Cardiac muscle cell (in vitro differentiated cells and primary cell): ENCODE results near the gene ZFAND6. TPM values are rescaled to one million over a fixed set of nuclear protein-coding genes. Genes with fewer than 3 reads are reported as not detected.

Source experiments
- DNase-seq, 2 donors: peaks; one replicate each; pipeline versions ENCODE4 v3.0.0 to v3.0.0-alpha.2; 2010 to 2017; ENCODE audit warnings: low read depth in 1 of 2, low spot score in 1 of 2
- H3K27ac ChIP-seq: fragments of 200-600 bp; sonication (generic); 2 replicates; pipeline ENCODE4 v1.5.1; 2016
- H3K27me3 ChIP-seq: fragments of 200-600 bp; sonication (generic); 2 replicates; pipeline ENCODE4 v1.6.0; 2016; ENCODE audit warnings: control low read depth
- H3K36me3 ChIP-seq: fragments of 200-600 bp; sonication (generic); 2 replicates; pipeline ENCODE4 v1.5.1; 2016; ENCODE audit warnings: control low read depth
- H3K4me1 ChIP-seq: fragments of 200-600 bp; sonication (generic); 2 replicates; pipeline ENCODE4 v1.8.1; 2017; ENCODE audit warnings: low read depth, mild to moderate bottlenecking, mixed run types
- H3K4me3 ChIP-seq: fragments of 200-600 bp; sonication (generic); 2 replicates; pipeline ENCODE4 v1.5.1; 2016; ENCODE audit warnings: mild to moderate bottlenecking
- H3K9me3 ChIP-seq: fragments of 200-600 bp; sonication (generic); 2 replicates; pipeline ENCODE4 v1.5.1; 2017; ENCODE audit warnings: low read depth, mild to moderate bottlenecking, control low read depth
- polyA plus RNA-seq: library from polyadenylated mRNA; unstranded; fragments of >200 nt; fragmentation: Nextera tagmentation; extraction: Ambion mirVana; gene quantifications from 2 replicates; pipeline ENCODE4 v1.2.1, GENCODE V29; 2016
- total RNA-seq: library from RNA; depleted of rRNA; stranded (reverse); fragments of >200 nt; gene quantifications from 2 replicates; pipeline ENCODE4 v1.2.3, GENCODE V29; 2016
- TF ChIP-seq, protein P1 (sequence below): IDR thresholded peaks from 2 replicates; pipeline ENCODE4 v1.5.1; 2012; ENCODE audit warnings: low read depth, mild to moderate bottlenecking, low read length

The ZFAND6 gene
- total and polyA plus RNA-seq, 2 experiments from 2014 or later, result 195 to 253 TPM

DNA sequence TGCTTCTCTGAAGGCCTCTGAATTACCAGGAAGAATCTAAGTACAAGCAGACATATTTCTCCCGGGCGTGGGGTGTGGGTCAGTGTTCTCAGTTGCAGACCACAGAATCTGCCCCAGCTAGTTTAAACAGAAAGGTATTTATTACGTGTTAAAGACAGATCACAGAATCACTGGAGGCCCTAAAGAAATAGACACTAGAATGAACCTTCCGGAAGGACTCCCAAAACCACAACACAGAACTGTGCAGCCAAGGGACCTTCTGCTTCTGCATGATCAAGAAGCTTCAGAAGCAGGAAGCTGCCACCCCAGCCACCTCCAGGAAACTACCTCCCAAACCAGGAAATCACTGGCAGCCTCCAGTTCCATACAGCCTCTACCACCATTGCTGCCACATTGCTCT lies 32.7 kb upstream of the ZFAND6 start:
- Histone ChIP-seq H3K9me3 (no peaks in the 10 kb centered on the region), H3K4me3 (no peak overlapping the region), H3K36me3 (no peaks in the 10 kb centered on the region), H3K27me3 (no peaks in the 10 kb centered on the region), H3K4me1 (no peaks in the 10 kb centered on the region), H3K27ac (no peak overlapping the region)
- DNase-seq, result no peak
- TF ChIP-seq, protein P1, sequence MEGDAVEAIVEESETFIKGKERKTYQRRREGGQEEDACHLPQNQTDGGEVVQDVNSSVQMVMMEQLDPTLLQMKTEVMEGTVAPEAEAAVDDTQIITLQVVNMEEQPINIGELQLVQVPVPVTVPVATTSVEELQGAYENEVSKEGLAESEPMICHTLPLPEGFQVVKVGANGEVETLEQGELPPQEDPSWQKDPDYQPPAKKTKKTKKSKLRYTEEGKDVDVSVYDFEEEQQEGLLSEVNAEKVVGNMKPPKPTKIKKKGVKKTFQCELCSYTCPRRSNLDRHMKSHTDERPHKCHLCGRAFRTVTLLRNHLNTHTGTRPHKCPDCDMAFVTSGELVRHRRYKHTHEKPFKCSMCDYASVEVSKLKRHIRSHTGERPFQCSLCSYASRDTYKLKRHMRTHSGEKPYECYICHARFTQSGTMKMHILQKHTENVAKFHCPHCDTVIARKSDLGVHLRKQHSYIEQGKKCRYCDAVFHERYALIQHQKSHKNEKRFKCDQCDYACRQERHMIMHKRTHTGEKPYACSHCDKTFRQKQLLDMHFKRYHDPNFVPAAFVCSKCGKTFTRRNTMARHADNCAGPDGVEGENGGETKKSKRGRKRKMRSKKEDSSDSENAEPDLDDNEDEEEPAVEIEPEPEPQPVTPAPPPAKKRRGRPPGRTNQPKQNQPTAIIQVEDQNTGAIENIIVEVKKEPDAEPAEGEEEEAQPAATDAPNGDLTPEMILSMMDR, result no peak

DNA sequence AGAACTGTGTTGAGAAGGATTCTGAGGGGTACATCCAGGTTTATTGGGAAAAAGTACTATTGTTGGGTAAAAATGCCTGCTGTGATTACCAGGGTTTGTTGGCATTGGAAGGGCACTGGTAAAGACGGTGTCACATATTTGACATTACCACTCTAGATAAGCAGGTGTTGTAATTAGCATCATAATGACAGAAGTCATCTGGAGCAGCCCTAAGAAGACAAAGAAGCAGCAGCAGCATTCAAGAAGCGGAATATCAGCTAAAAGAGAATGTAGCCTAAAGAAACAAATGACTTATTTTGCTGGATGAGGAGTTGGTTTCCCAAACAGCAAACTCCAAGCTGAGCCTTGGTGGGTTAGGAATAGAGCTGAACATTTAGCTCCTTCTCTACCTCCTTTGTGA lies 30.5 kb upstream of the ZFAND6 start:
- Histone ChIP-seq H3K4me3 (no peak overlapping the region), H3K9me3 (no peaks in the 10 kb centered on the region), H3K27ac (no peak overlapping the region), H3K4me1 (no peaks in the 10 kb centered on the region), H3K27me3 (no peaks in the 10 kb centered on the region), H3K36me3 (no peaks in the 10 kb centered on the region)
- DNase-seq, result no peak
- TF ChIP-seq, protein P1, result no peak

DNA sequence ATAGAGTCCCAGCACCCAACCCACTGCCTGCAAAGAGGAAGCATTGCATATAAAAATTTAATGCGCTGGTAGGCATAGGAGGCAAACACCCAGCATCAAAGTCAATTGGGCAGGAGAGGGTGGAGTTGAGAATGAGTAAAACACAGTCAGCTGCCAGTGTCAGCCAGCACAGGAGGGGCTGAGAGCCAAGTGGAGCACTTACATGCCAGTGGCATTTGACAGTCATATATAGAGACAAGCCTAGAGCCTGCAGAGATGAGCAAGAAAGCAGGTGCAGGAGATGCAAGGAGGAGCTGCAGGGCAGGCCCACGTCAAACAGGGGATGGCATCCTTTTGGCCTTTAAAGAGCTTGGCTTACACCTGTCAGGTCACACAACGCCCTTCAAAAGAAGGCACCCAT lies 27.6 kb upstream of the ZFAND6 start:
- no peak overlapping the region for H3K4me3 ChIP-seq
- TF ChIP-seq, protein P1, result no peak
- no peak overlapping the region for H3K27ac ChIP-seq
- H3K36me3 ChIP-seq, result no peaks in the 10 kb centered on the region
- no peaks in the 10 kb centered on the region for H3K4me1 ChIP-seq
- no peaks in the 10 kb centered on the region for H3K27me3 ChIP-seq
- no peaks in the 10 kb centered on the region for H3K9me3 ChIP-seq
- no peak for DNase-seq

DNA sequence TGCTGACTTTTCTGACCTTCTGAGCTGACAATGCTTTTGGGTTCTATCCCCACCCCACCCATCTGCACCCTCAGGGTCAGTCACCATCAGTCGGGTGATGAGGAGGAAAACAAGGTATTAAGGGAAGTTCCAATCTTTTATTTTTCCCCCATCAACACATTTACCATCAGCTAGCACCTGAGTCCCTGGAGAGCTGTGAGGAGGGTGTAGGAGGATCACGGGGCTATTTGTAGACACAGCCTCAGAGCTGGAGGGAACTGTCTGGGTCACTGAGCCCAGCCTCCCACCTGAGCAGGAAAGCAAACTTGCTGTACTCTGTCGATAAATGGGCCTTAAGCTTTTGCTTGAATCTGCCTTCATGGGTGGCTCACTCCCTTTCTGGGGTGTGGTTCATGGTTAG lies 24.8 kb upstream of the ZFAND6 start:
- Histone ChIP-seq H3K4me1 (no peaks in the 10 kb centered on the region), H3K27me3 (no peaks in the 10 kb centered on the region), H3K27ac (no peak overlapping the region), H3K9me3 (no peaks in the 10 kb centered on the region), H3K36me3 (no peaks in the 10 kb centered on the region), H3K4me3 (no peak overlapping the region)
- DNase-seq, result no peak
- TF ChIP-seq, protein P1, result no peak

DNA sequence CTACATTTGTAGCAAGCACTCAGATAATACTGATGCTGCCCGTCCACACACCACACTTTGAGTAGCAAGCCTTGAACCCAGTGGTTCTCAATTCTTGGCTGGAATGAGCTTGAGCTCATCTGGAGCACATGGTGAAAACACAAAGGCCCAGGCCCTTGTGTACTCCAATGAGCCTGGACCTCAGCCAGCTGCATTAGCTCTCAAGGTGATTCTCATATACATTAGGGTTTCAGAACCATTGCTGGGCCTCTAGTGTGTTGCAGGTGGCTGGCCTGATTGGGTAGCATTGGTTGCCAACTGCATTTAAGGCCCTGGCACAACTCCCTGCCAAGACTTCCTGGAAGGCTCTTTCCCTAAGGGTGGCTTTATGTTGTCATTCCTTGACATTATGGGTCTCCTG lies 23.4 kb upstream of the ZFAND6 start:
- Histone ChIP-seq H3K9me3 (no peaks in the 10 kb centered on the region), H3K36me3 (no peaks in the 10 kb centered on the region), H3K27ac (no peak overlapping the region), H3K4me1 (no peaks in the 10 kb centered on the region), H3K4me3 (no peak overlapping the region), H3K27me3 (no peaks in the 10 kb centered on the region)
- TF ChIP-seq, protein P1, result no peak
- DNase-seq, result no peak

DNA sequence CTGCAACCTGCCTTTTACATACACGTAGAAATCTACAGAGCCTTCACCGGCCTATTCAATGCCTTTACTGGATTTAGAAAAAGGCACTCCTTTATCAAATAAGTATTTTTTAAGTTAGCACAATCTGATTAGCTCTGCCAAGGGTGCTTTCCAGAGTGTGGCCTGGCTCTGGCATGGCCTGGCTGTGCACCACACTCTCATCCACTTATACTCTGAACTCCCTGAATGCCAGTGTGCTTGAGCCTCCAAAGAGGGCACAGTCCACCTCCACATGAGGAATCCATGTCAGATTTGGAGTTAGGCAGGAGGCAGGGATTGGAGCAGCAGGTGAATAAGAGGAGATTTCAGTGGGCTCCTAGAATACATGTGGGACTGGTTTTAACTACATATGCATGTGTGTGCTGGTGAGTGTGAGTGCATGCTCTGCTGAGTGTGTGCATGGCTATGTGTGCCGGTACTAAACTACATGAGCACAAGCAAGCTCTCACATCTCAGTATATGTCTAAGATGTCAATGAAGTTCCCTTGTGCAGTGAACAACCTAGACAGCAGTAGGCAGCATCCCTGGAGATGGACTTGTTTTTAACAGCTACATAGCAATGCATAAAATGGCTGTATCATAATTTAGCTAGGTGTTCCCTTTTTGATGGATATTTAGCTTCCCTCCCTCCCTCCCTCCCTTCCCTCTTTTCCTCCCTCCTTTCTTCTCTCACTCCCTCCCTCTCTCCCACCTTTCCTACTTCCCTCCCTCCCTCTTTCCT lies 17.8 kb upstream of the ZFAND6 start:
- H3K9me3 ChIP-seq, result no peaks in the 10 kb centered on the region
- no peak overlapping the region for H3K27ac ChIP-seq
- no peaks in the 10 kb centered on the region for H3K27me3 ChIP-seq
- no peaks in the 10 kb centered on the region for H3K36me3 ChIP-seq
- no peaks in the 10 kb centered on the region for H3K4me1 ChIP-seq
- TF ChIP-seq, protein P1, result no peak
- no peak overlapping the region for H3K4me3 ChIP-seq
- DNase-seq, result no peak
